Stimulated activated CD4-positive, alpha-beta T cell treated with anti-CD3 and anti-CD28 coated beads, TNF-alpha, amount 100 ng/mL, for 24 hours (primary cell): ENCODE results near the gene FOXJ1.
A peak's percentile ranks its signal among the peaks of the same experiment; 100 is the strongest.

Experiments
- DNase-seq, 3 experiments: peaks; one replicate each; pipeline ENCODE4 v3.0.0-alpha.2; 2020; ENCODE audit warnings: low read depth in 3 of 3

Gene FOXJ1

DNA sequence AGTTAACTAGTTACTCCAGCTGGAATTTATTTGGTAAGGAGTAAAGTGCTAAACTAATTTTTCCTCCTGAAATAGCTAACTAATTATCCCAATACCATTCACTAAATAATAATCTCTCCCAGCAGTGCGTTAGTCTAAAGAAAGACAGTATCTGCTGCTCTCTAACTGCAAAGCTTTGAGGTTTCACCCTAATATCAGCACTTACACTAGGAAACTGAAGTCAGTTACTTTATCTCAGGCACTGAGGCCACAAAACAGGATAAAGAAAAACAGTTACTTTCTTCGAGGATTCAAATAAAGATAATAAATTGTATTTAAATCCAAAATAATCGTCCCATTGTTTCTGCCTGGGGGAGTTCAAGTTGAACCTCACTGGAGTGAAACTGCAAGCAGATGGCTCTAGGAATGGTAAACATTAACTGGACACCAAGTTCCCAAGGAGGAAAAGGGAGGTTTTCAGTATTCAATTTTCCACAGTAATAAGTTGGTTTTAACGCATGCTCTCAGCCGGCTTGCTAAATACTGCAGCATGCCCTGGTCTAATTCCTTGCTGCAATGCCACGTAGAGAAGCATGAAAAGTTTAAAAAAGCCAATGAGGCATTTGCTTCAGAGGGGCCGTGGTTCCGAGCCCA is 20.0 kb upstream of the FOXJ1 start:
- no peak for DNase-seq

DNA sequence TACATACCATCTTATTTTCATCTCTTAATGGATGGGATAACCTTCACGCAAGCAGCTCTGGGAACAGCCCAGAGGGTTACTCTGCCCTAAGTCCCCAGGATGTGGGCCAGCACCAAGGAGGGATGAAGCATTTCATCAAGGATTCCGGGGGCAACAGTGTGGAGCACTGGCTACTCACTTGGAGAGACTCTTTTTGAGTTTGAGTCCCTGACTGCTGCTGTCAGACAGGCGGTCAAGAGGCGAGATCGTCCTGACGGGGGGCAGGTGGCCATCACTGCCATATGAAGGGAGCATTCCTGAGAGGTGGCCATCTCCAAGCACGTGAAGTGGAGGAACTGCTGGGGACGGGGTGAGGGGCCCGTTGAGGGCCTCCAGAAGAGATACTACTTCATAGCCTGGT is 18.1 kb upstream of the FOXJ1 start:
- no peak for DNase-seq

DNA sequence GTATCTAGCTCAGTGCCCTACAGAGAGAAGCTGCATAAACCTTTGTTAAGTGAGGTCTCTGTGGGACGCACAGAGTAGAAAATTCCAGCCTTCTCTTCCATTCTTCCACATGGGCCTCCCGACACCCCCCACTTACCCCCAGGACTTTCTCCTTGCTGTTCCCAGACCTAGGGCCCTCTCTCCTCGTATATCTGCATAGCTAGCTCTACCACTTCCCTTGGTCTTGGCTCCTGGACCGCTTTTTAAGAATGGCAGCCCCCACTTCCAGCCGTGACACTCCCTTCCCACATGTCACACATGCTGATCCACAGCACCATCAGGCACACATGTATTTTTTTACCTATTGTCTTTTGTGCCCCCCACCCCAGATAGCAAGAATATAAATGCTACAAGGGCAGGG is 16.7 kb upstream of the FOXJ1 start:
- DNase-seq: no peak

DNA sequence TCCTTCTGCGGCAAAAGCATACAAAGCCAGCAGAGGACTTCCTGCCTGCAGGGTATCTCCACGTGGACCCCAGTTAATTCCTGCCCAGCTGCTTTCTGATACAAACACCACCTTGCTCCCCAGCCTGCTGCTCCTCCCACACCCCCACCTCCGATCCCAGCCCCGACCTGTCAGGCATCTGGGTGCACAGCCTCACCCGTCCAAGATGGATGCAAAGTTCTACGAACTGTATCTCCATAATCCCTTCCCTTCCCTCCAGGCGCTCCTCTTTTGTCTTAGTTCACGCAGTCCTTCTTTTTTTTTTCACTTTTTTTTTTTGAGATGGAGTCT is 15.6 kb upstream of the FOXJ1 start:
- DNase-seq: no peak

DNA sequence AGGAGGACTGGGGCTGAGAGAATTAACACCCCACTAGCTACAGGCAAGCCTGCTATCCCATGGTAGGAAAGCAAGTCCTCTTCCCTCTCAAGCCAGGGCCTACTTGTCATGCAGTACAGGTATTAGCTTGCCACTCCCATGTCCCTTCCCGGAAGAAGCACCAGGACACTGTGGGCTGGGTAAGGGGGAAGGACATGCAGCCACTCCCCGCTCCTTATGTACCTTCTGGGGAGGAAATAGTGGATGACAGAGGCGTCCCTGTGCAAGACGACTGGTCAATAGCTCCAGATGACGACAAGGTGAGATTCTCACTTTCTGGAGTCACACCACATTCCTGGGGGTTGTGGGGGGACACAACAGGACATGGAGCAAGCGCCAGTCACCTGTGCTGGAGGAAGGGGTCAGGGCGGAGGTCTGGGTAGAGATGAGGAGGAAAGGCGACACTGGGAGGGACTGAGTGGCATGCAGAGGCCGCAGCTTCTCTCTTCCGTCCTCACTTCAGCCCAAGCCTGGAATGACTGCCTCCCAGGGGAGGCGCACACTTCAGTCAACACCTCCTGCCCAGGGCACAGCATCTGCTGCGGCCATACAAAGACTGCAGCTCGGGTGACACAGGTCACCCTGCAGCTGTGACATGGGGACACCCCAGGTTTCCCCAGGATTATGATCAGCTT is 15.1 kb upstream of the FOXJ1 start:
- DNase-seq: no peak

DNA sequence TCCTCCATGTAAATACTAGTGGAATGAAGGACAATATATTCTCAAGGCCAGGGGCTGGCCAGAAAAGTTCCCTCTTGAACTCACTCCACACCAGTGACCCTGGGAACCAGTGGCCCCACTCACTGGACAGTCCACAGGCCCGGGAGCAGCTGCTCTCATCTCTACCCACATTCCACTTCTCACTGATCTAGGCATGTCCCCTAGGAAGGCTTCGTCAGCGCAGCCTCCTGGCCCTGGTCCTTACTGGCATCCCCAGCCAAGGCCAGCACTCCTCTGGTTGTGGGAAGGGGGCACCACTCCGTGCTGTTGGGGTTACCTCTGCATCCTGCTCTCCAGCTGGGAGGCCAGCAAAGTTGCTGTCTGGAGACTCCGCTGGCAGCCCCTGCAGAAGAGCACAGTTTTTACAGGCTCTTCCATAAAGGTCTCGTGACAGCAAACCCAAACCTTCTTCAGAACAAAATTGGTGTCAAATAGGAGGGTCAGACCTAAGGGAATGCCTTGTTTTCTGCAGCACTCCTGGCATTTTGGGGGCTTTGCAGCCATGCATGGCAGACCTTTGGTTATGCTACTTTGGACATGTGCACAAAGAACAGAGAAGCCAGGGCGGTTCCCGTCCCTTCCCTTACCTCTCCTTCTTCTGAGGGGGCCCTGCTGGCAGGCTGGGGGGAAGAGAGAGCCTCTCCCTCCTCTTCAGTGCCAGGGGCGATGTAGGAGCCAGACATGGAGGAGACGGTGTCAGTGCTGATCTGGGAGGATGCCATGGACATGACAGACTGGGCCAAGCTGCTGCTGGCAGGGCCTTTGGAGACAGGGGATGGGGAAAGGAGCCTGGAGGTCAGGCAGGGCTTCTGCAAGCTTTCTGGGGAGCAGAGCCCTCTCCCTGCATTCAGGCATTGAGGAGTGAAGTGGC is 14.1 kb upstream of the FOXJ1 start:
- DNase-seq: no peak

DNA sequence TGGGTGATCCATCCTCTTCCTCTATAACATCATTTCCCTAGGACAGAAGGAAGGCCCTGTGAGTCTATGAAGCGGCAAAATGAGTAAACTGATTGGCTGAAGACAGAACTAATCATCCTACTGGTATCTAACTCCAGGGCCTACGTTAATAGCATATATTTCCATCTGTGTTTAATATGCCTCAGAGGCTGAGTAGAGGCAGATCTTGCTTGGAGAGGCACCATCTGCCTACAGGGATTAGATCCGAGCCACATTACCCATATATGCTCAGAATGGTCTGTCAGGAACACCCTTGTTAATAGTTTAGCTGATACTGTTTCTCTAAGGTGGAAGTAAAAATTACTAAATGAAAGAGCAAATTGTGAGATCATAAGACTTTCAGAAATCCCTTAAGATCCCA is 13.2 kb upstream of the FOXJ1 start:
- DNase-seq: no peak

DNA sequence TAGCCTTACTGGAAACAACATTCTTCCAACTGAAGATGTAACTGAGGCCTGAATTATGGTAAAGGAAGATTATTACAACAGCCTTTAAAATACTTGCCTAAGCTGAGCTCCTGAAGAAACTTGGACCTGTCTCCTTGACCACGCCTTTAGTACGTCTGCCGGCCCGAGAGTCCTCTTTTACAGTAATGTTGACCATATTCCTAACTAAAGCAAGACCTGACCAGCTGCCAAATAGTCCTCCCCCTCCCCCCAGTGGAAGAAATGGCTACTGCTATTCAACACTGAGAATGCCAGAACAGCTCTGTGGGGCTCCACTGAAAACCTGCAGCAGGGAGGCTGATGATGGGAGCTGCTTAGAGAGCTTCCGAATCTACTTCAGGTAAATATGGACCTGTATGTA is 12.6 kb upstream of the FOXJ1 start:
- no peak for DNase-seq

DNA sequence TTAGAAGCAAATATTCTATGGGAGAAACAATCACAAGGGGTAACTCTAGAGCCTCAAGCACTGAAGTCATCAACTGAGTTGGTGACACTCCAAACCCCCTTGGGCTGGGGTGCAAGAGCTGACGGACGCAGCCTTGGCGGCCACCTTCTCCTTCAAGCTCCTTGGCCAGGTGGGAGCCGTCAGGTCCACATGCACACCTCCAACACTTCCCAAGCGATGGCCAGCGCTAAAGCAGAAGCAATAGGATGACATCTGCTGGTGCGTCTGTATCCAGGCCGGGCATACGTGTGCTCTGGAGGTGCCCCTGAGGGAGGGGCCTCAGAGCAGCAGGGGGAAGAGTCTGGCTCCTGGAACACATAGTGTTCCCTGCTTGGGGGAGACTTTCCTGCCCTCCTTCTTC is 12.2 kb upstream of the FOXJ1 start:
- no peak for DNase-seq

DNA sequence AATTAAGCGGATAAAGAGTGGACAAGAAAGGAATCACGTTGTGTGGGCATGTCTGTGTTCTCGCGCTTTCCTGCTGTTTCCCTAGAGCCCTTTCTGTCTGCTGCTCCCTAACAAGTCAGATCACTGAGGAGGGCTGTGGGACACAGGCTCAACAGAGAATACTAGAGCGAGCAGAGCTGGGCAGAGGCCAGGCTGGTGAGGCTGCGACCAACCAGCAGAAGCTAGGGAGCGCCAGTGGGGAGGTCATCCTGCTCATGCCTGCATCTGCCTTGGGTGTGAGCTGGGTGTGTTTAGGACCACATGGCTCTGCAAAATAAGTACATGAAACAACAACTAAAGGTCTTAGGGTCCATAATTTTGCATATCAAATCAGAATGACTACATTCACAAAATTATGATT is 11.5 kb upstream of the FOXJ1 start:
- no peak for DNase-seq

DNA sequence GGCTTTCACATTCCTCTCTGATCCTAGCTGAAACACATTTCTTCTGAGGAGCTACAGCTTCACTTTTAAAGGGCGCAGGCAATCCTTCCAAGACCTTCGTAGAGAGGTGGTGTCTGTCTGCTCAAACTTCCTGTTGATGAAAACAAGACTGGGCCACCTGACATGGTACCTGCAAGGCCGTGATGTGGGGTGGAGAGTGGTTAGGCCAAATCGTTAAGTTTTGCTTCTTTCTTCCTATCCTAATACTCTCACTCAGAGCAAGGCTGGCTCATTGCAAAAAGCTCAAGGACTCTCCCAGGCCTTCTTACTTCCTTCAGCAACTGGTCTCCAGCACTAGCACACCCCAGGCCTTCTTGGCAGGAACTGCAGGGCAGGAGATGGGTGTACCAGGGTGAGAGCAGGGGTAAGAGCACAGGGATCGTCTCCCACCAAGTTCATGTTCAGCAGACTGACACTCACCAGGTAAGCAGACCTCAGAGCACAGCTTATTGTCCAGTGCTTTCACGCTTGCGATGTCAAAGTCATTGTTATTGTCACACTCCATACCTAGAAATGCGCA is 10.9 kb upstream of the FOXJ1 start:
- DNase-seq: no peak

DNA sequence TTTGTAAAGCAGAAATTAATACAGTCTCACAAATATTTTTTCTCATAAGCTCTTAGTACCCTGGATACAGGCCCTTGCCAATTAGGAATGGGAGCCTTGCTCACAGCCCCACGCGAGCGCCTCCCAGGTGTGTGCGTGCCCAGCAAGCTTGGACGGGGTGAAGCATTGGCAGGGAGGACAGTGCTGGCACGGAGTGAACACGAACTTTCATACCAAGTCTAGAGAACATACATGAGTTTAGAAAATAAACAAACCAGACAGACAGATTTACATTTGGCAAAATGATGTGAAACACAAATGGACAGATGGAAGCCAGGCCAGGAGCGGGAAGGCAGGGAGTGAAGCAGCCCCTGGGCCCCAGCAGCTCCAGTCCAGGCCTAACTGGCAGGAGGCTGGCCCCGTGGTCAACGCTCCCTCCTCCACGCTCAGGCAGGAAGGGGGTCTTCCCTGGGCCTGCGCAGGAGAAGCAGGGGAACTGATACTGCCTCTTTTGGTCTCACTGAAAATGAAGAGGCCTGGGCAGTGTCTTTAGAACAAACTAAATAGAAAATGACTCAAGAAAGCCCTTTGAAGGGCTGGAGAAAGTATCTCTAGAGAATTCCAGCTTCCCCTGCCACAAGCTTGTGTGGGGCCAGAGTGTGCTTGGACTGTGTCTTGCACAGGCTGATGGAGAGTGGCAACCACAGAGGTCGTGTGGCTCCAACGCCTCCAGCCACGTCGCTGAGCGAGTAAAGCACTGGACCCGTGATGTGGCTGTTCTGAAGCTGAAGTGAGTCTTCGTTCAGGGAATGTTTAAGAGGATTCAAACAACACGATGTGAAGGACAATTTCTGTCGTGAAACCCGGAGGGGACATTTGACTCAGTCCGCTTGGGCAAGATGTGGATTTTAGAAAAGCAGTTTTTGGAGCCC is 9.9 kb upstream of the FOXJ1 start:
- DNase-seq: no peak

DNA sequence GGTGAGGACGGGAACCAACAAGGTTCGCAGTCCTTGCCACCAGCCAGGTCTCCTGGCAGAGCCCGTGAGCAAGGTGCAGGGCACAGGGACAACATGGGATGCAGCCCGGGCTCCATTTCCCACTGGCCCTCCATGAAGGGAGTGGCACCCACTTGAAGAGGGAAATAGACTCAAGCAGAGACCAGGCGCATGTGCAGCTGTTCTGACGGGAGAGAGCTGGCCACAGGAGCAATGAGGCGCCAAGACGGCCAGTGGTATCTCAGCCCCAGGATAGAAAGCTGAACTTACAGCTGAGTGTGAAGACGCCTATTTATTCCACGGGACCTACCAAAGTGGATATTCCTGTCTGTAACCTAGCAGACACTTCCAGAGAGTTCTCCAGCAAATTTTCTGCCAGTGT is 8.2 kb upstream of the FOXJ1 start:
- DNase-seq: no peak

DNA sequence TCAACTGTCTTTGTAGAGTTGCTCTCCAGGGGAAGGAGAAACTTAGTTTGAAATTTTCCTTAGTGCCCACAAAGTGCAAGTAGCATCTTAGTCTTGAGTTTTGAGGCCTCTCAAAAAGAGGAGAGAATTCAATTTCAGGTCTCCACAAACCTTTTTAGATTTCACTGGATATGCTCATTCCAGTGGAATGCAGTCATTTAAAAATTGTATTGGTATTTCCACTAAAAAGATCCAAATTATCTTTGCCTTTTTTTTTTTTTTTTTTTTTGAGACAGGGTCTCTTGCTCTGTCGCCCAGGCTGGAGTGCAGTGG is 6.9 kb upstream of the FOXJ1 start:
- DNase-seq: no peak

DNA sequence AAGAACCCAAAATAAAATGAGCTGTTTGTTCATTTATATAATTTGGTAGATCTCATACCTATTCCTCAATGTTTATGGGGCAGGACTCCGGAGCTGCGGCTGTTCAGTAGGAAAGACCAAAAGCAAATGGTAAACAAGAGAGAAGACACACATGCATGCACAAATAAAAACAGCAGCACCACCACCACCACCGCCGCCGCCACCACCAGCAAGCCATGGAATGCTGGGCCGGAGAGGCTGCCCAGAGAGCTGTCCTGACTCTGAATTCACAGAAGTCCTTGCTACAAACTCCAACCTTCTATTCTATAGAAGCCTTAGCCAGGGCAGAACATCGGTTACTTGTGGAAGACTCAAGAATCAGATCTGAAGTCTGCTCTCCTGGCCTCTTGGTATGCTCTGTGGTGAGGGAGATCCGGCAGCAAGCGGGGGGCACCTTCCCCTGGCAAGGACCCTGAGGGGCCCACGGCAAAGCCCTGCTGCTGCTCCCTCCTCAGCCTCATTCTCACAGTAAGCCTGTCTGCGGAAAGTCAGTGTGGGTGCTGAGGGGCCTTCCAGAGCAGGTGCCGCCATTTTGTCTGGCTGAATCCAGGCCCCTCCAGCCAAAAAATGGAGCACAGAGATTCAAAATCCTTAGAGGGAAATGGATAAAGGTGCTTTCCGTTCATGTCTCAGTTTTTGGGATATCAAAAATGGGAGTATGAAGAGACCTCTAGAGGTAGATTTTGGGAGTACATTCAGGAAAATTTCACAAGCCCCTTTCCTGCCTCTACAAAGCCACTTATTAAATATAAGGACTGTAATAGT is 6.4 kb upstream of the FOXJ1 start:
- no peak for DNase-seq

DNA sequence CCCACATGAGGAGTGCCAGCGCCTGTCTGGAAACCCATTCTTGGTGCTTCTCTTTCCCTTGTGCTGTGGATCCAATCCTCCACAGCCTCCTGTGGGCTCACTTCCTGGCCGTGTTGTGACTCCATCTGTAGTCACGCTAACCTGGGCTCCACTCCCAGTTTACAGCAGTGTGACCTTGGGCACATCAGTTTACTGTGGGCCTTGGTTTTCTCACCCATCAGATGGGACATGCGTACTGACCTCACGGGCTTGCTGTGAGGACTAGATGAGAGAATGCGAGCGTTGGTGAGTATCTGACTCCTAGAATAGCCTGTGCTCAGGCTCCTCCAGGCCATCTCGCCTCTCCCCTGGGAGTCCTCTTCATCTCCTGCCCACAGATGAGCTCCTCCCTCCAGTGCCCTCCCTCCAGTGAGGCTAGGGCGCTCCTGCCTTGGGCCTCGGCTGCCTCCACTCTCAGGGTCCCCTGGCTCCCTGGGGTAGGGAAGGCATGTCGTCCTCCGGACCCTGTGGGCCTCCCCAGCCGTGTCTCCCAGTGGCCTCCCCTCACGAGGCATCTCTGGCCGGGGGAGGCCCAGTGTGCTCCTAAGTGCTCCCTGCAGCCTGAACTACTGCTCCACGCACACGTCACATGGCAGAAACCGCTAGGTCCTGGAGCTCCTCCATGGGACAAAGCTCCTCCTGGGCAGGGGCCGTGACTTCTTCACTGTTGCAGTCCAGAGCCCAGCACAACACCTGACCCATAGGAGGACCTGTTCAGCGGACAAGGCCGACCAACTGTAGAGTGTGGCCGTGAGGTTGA is 5.2 kb upstream of the FOXJ1 start:
- no peak for DNase-seq

DNA sequence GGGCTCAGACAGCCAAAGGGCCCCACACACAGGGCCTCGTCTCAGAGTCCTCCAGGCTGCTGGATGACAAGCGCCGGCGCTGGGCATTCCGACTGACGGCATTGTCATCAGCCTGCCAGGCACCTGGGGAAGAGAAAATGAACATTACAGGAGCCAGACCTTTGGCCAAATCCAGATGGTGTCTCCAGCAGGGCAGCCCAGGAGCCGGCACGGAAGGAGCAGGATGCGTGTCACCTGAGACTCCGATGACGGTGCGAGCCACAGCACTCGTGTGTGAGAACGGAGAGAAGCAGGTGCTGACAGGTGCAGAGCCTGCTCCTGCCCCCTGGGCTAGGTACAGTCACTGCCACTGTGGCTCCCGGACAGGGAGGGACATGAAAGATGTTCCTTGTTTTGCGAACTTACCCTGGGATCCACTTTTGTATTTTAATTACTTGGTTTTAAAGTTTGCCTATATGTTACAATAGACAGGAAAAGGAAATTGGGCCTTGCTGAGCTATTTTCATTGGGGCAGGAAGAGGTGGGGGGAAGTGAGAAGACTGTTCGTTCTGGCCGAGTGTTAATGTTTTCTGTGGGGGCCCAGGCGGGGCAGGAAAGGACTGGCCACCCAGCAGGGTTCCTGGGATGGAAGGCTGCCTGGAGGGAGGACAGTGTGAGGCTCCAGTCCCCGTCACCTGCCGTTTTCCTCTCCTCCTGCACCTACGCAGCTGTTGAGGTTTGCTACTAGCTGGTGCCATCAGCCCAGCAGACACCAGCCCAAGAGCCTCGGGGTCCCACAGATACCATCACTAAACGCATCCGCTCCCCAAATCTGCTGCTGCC is 4.4 kb upstream of the FOXJ1 start:
- DNase-seq: peak in 1 of 3 experiments; percentile 38

DNA sequence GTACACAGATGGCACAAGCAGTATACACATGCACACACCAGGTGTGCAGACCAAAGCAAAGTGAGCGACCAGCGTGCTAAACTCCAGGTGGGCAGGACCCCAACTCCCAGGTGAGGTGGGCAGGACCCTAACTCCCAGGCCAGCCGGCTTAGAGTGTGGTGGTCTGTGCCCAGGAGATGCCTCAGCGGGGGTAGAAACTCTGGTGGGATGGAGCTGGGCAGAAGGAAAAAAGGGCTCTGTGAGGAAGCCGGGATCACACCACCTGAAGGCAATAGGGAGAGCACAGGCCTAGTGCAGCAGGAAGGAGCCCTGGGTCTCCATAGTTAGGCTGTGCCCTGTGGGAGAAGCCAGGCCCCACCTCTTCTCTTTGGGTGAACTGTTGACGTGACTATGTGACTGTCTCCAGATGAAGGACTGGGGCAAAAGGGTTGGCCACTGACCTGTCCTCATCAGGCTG is 1.6 kb upstream of the FOXJ1 start:
- no peak for DNase-seq

DNA sequence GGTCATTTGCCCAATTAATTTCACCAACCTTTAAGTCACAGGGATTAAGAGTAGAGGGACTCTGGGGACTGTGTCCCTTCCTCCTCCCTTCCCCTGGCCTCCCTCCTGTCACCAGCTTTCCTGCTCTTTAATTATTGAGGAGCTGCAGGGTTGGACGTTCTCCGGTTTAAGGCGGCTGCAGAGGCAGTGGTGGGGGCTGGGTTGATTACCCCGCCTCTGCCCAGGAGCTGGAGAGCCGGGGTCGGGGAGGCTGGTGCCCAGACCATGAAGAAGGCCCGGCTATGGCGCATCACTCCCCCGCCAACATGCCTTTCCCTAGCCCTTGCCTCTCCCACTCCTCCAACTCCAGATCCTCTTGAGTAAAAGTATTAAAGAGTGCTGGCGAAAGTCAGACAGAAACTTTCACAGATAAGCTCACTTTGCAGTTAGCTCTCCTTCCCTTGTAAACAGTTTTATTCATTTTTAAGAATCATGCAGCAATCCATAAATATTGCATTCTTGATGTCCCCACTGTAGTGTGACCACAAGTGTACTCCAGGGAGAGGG is 1.1 kb upstream of the FOXJ1 start:
- no peak for DNase-seq
